GM12891 (cell line): Measurements from ENCODE around the gene TOMM34.
A peak's percentile ranks its signal among the peaks of the same experiment; 100 is the strongest.

Source experiments
- DNase-seq: peaks from one replicate; pipeline ENCODE4 v3.0.0; 2011; ENCODE audit warnings: low spot score; ENCODE audit not compliant: insufficient read length
- FAIRE-seq: peaks from 2 replicates; lab custom pipeline; 2011; peaks lifted over from hg19 to GRCh38; lab: Jason Lieb, UNC
- PAX5 ChIP-seq: IDR thresholded peaks from 2 replicates; pipeline ENCODE4 v1.6.1; 2011; ENCODE audit warnings: low read length, moderate library complexity, mild to moderate bottlenecking; ENCODE audit not compliant: insufficient read depth, severe bottlenecking
- POLR2A ChIP-seq: IDR thresholded peaks from 2 replicates; pipeline ENCODE4 v1.6.1; 2011; ENCODE audit warnings: low read depth, low read length, control low read depth
- POLR2AphosphoS5 ChIP-seq: IDR thresholded peaks from 2 replicates; pipeline ENCODE4 v1.6.1; 2011; ENCODE audit warnings: low read depth, low read length, control low read depth
- POU2F2 ChIP-seq: IDR thresholded peaks from 2 replicates; pipeline ENCODE4 v1.6.1; 2011; ENCODE audit warnings: low read depth, mild to moderate bottlenecking, control low read depth, low read length, moderate library complexity
- SPI1 ChIP-seq: IDR thresholded peaks from 2 replicates; pipeline ENCODE4 v1.6.1; 2011; ENCODE audit warnings: low read depth, low read length, control low read depth
- TAF1 ChIP-seq: IDR thresholded peaks from 2 replicates; pipeline ENCODE4 v1.6.1; 2011; ENCODE audit warnings: low read depth, low read length, control low read depth

Gene TOMM34

GRCh38 chr20:44981736-44982406 lies 21.7 kb upstream of the TOMM34 start:
- FAIRE-seq: no peak
- DNase-seq: no peak
- TF ChIP-seq POU2F2: no peak
- TF ChIP-seq POLR2AphosphoS5: no peak
- TF ChIP-seq SPI1: no peak
- no peak for TF ChIP-seq TAF1
- TF ChIP-seq PAX5: no peak
- TF ChIP-seq POLR2A: no peak

- peak; percentile 57 for FAIRE-seq
- no peak for DNase-seq
- TF ChIP-seq POU2F2: no peak
- TF ChIP-seq PAX5: no peak
- TF ChIP-seq TAF1: no peak
- TF ChIP-seq SPI1: peak; percentile 65
- 0 out of 2 replicates have a peak, but pooled peaks have one; percentile 29 for TF ChIP-seq POLR2A
- no peak for TF ChIP-seq POLR2AphosphoS5
Observed at GRCh38 chr20:44979090-44979621, 19.0 kb upstream of the TOMM34 start.

- no peak for TF ChIP-seq POLR2A
- no peak for TF ChIP-seq TAF1
- no peak for TF ChIP-seq POU2F2
- no peak for TF ChIP-seq PAX5
- TF ChIP-seq SPI1: no peak
- no peak for TF ChIP-seq POLR2AphosphoS5
- FAIRE-seq: no peak
Observed at GRCh38 chr20:44976698-44977097, 16.5 kb upstream of the TOMM34 start.

GRCh38 chr20:44973053-44973452 lies 12.9 kb upstream of the TOMM34 start:
- TF ChIP-seq POU2F2 (no peak), POLR2A (no peak), POLR2AphosphoS5 (no peak), SPI1 (no peak), TAF1 (no peak), PAX5 (no peak)
- no peak for FAIRE-seq
- no peak for DNase-seq

More at GRCh38 chr20:44976698-44977097, 16.5 kb upstream of the TOMM34 start:
- no peak for DNase-seq

- DNase-seq (no peak), FAIRE-seq (no peak)
- TF ChIP-seq POLR2AphosphoS5: 0 out of 2 replicates have a peak, but pooled peaks have one; percentile 30
- no peak for TF ChIP-seq POLR2A
- no peak for TF ChIP-seq PAX5
- no peak for TF ChIP-seq TAF1
- TF ChIP-seq POU2F2: no peak
- peak; percentile 56 for TF ChIP-seq SPI1
Observed at GRCh38 chr20:44970243-44970757, 10.1 kb upstream of the TOMM34 start.

GRCh38 chr20:44969300-44969894 lies 9.2 kb upstream of the TOMM34 start:
- DNase-seq (no peak), FAIRE-seq (no peak)
- no peak for TF ChIP-seq POU2F2
- no peak for TF ChIP-seq PAX5
- TF ChIP-seq POLR2A: no peak
- no peak for TF ChIP-seq TAF1
- no peak for TF ChIP-seq POLR2AphosphoS5
- no peak for TF ChIP-seq SPI1

- FAIRE-seq (peak; percentile 40), DNase-seq (no peak)
- TF ChIP-seq POU2F2 (no peak), SPI1 (peak; percentile 83)
Observed at GRCh38 chr20:44967207-44967807, 7.1 kb upstream of the TOMM34 start.

- FAIRE-seq (peak; percentile 95), DNase-seq (peak; percentile 69)
- peak; percentile 88 for TF ChIP-seq POLR2A
- TF ChIP-seq SPI1: peak; percentile 93
- TF ChIP-seq POLR2AphosphoS5: peak; percentile 86; the same call in 1 of the 2 replicates
- no peak for TF ChIP-seq POU2F2
- peak; percentile 62 for TF ChIP-seq PAX5
- peak; percentile 80 for TF ChIP-seq TAF1
Observed at GRCh38 chr20:44966030-44966961, 6.1 kb upstream of the TOMM34 start, which contains the start of gene STK4. TSS of gene STK4 (plus strand) at chr20:44966512. CDS start at chr20:44966569, 57 bp downstream.

- TF ChIP-seq POU2F2 (no peak), SPI1 (no peak), POLR2A (no peak), POLR2AphosphoS5 (no peak), TAF1 (no peak), PAX5 (no peak)
- FAIRE-seq (no peak), DNase-seq (no peak)
Observed at GRCh38 chr20:44965651-44966029, 5.4 kb upstream of the TOMM34 start.
